CD1c-positive myeloid dendritic cell (primary cell): ENCODE data around the gene SETDB1.
A peak's percentile ranks its signal among the peaks of the same experiment; 100 is the strongest.

Experiments used
- DNase-seq: peaks from one replicate; pipeline ENCODE4 v3.0.0-alpha.2; 2016; ENCODE audit errors: extremely low spot score

SETDB1 gene

GRCh38 chr1:151002051-151002450, 75.9 kb downstream of the SETDB1 start:
- peak; percentile 67 for DNase-seq

GRCh38 chr1:151002611-151003010, 76.4 kb downstream of the SETDB1 start:
- no peak for DNase-seq

GRCh38 chr1:151003180-151003579, 77.0 kb downstream of the SETDB1 start:
- DNase-seq = peak; percentile 53

GRCh38 chr1:151005729-151006319, 79.7 kb downstream of the SETDB1 start:
- no peak for DNase-seq

GRCh38 chr1:151006327-151007052, 80.3 kb downstream of the SETDB1 start, which contains the start of gene MINDY1:
Gene MINDY1 (minus strand): TSS chr1:151006902. CDS start chr1:151002617, 4,285 bp downstream.
- DNase-seq = peak; percentile 73

- DNase-seq = no peak
Observed at GRCh38 chr1:151007853-151008243, 81.7 kb downstream of the SETDB1 start.

- DNase-seq = peak; percentile 99
Observed at GRCh38 chr1:151008244-151009205, 82.4 kb downstream of the SETDB1 start, which contains the start of gene PRUNE1. Gene PRUNE1 (plus strand): TSS chr1:151008449. CDS start chr1:151008633, 184 bp downstream.

GRCh38 chr1:151009206-151009587, 83.0 kb downstream of the SETDB1 start:
- DNase-seq = no peak

GRCh38 chr1:151009674-151010345, 83.6 kb downstream of the SETDB1 start:
- no peak for DNase-seq

- no peak for DNase-seq
Observed at GRCh38 chr1:151010346-151010726, 84.2 kb downstream of the SETDB1 start.

GRCh38 chr1:151011154-151011850, 85.1 kb downstream of the SETDB1 start:
- DNase-seq = no peak

- DNase-seq = no peak
Observed at GRCh38 chr1:151012684-151013471, 86.7 kb downstream of the SETDB1 start.

GRCh38 chr1:151013518-151013917, 87.4 kb downstream of the SETDB1 start:
- DNase-seq = no peak
